Vagina (tissue), 2 donors: ENCODE results near the gene MYO15B. TPM values are rescaled to one million over a fixed set of nuclear protein-coding genes. Genes with fewer than 3 reads are reported as not detected.

Experiments used
- DNase-seq, 2 donors: peaks; one replicate each; pipeline ENCODE4 v3.0.0-alpha.2; 2017; ENCODE audit errors: extremely low spot score in 2 of 2
- H3K27ac ChIP-seq: fragments of 200-600 bp; sonication (generic); one replicate; pipeline ENCODE4 v1.5.1; 2019
- H3K27me3 ChIP-seq: fragments of 200-600 bp; sonication (generic); one replicate; pipeline ENCODE4 v1.5.1; 2019
- H3K36me3 ChIP-seq, 2 donors: fragments of 200-600 bp; sonication (generic); one replicate each; pipeline ENCODE4 v1.5.1; 2017 to 2019
- H3K4me1 ChIP-seq: fragments of 200-600 bp; sonication (generic); one replicate; pipeline ENCODE4 v1.5.1; 2019
- H3K4me3 ChIP-seq, 2 donors: fragments of 200-600 bp; sonication (generic); 1 replicate in 1 of 2; 2 replicates in 1 of 2; pipeline ENCODE4 v1.5.1; 2016 to 2019
- H3K9me3 ChIP-seq: fragments of 200-600 bp; sonication (generic); one replicate; pipeline ENCODE4 v1.5.1; 2019
- CTCF ChIP-seq, 3 experiments: fragments of 450-650 bp in 2 of 3; fragments of 200-600 bp in 1 of 3; sonication (generic) in 1 of 3; IDR thresholded peaks; one replicate each; pipeline ENCODE4 v1.5.1; 2017 to 2019; ENCODE audit warnings: antibody characterized with exemption in 3 of 3, mild to moderate bottlenecking in 2 of 3, moderate library complexity in 2 of 3
- POLR2A ChIP-seq, 2 donors: fragments of 450-650 bp; IDR thresholded peaks; one replicate each; pipeline ENCODE4 v1.6.1; 2017; ENCODE audit warnings: antibody characterized with exemption in 2 of 2, mild to moderate bottlenecking in 2 of 2, moderate library complexity in 2 of 2
- POLR2AphosphoS5 ChIP-seq, 2 donors: sonication (generic); formaldehyde crosslinking; IDR thresholded peaks; one replicate each; pipeline ENCODE4 v1.9.0; 2017; ENCODE audit warnings: antibody characterized with exemption in 2 of 2, mild to moderate bottlenecking in 2 of 2, low read depth in 1 of 2; ENCODE audit not compliant: insufficient read depth in 1 of 2
- intact Hi-C: fragments of 100-400 bp; cut with DNase I; formaldehyde crosslinking; loops from one replicate; pipeline ENCODE4 v1.15.1; 2023
- total RNA-seq: library from RNA; depleted of rRNA; stranded (reverse); fragments of >200 nt; gene quantifications from one replicate; pipeline ENCODE4 v1.2.3, GENCODE V29; 2016

The MYO15B gene
- total RNA-seq, 1 donor from 2014 or later, result 160 TPM

- Histone ChIP-seq H3K36me3 (peaks cover 0 to 5% of the 10 kb centered on the region in 2 donors), H3K4me1 (no peaks in the 10 kb centered on the region), H3K27ac (no peak overlapping the region), H3K9me3 (no peaks in the 10 kb centered on the region), H3K4me3 (no peak overlapping the region), H3K27me3 (no peaks in the 10 kb centered on the region)
- intact Hi-C loops, result no loop called here
- DNase-seq, result no peak
- TF ChIP-seq CTCF (IDR thresholded peaks at IDR 0.05), result no peak
- no peak for TF ChIP-seq POLR2AphosphoS5 (IDR thresholded peaks at IDR 0.05; ENCODE audit: insufficient read depth in 1 of 2, low read depth in 1 of 2)
- TF ChIP-seq POLR2A (IDR thresholded peaks at IDR 0.05), result no peak
These were observed 14.7 kb upstream of the MYO15B start for GRCh38 chr17:75572713-75573539.

DNA sequence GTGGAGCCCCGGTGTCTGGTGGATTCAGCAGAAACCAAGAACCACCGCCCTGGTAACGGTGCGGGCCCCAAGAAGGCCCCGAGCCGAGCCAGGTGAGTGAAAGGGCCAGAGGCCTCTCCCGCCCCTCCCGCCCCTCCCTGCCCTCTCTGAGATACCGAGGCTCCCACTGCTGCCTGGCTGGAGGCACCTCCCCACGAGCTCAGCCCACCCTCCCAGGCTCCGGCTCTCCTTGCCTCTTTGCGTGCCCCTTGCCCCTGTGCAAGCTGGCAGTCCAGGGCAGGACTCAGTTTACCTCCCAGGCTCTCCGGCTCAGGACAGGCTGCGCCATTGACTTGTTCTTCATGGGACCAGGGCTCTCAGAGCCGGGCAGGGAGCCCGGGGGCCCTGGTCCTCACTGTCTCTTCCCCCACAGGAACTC is 14.1 kb upstream of the MYO15B start:
- no peaks in the 10 kb centered on the region for H3K9me3 ChIP-seq
- no peaks in the 10 kb centered on the region for H3K4me1 ChIP-seq
- H3K27ac ChIP-seq, result no peak overlapping the region
- intact Hi-C loops, result no loop called here
- H3K4me3 ChIP-seq, result no peak overlapping the region
- no peaks in the 10 kb centered on the region for H3K27me3 ChIP-seq
- H3K36me3 ChIP-seq, result peaks cover 0 to 5% of the 10 kb centered on the region in 2 donors
- TF ChIP-seq POLR2AphosphoS5 (IDR thresholded peaks at IDR 0.05; ENCODE audit: insufficient read depth in 1 of 2, low read depth in 1 of 2) (no peak), CTCF (IDR thresholded peaks at IDR 0.05) (no peak), POLR2A (IDR thresholded peaks at IDR 0.05) (no peak)
- DNase-seq, result no peak

DNA sequence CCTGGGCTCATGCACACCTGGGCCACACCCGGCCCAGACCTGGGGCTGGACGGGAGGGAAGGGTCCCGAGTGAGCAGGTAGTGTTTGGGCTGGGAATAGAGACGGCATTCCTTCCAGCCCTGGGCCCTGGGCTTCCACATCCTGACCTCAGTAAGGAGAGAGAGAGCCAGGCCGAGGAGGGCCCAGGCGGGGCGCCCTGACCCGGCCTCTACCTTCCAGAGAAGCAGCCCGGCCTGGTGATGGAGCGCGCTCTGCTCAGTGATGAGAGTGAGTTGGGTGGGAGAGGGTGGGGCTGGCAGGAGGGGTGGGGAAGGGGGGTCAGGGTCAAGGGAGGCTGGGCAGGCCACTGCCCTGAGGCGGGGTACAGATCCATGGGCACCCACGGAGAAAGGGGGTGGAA is 13.6 kb upstream of the MYO15B start:
- intact Hi-C loops, result no loop called here
- no peak for DNase-seq
- Histone ChIP-seq H3K9me3 (no peaks in the 10 kb centered on the region), H3K4me3 (no peak overlapping the region), H3K27ac (no peak overlapping the region), H3K36me3 (peaks cover 0 to 3% of the 10 kb centered on the region in 2 donors), H3K4me1 (no peaks in the 10 kb centered on the region), H3K27me3 (no peaks in the 10 kb centered on the region)
- TF ChIP-seq POLR2A (IDR thresholded peaks at IDR 0.05) (no peak), CTCF (IDR thresholded peaks at IDR 0.05) (no peak), POLR2AphosphoS5 (IDR thresholded peaks at IDR 0.05; ENCODE audit: insufficient read depth in 1 of 2, low read depth in 1 of 2) (no peak)

- no peak for DNase-seq
- H3K27me3 ChIP-seq, result no peaks in the 10 kb centered on the region
- no peaks in the 10 kb centered on the region for H3K4me1 ChIP-seq
- no peak overlapping the region for H3K27ac ChIP-seq
- TF ChIP-seq POLR2AphosphoS5 (IDR thresholded peaks at IDR 0.05; ENCODE audit: insufficient read depth in 1 of 2, low read depth in 1 of 2), result no peak
- TF ChIP-seq POLR2A (IDR thresholded peaks at IDR 0.05), result no peak
- no peak for TF ChIP-seq CTCF (IDR thresholded peaks at IDR 0.05)
- H3K9me3 ChIP-seq, result no peaks in the 10 kb centered on the region
- intact Hi-C loops, result no loop called here
- no peak overlapping the region for H3K4me3 ChIP-seq
- H3K36me3 ChIP-seq, result no peaks in the 10 kb centered on the region
These were observed 13.1 kb upstream of the MYO15B start for GRCh38 chr17:75574404-75575036.

DNA sequence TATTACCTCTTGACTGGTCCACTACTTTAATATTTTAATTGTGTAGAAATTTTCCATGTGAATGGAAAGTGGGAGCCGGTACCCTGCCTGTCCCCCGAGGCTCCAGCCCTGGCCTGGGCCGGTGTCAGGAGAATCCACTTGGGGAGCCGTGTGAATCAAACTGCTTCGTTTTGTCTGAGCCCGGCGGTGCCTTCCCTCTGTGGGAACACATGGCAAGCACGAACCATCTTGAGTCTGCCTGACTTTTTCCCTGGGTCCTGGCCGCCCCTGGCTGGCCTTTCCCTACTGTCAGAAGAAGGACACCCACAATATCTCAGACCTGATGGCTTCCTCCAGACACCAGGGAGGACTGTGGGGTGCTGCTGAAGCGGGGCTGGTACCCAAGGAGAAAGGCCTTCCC is 12.4 kb upstream of the MYO15B start:
- H3K27me3 ChIP-seq, result no peaks in the 10 kb centered on the region
- H3K4me3 ChIP-seq, result no peak overlapping the region
- DNase-seq, result no peak
- intact Hi-C loops, result no loop called here
- TF ChIP-seq POLR2A (IDR thresholded peaks at IDR 0.05), result no peak
- no peak for TF ChIP-seq POLR2AphosphoS5 (IDR thresholded peaks at IDR 0.05; ENCODE audit: insufficient read depth in 1 of 2, low read depth in 1 of 2)
- TF ChIP-seq CTCF (IDR thresholded peaks at IDR 0.05), result no peak
- no peaks in the 10 kb centered on the region for H3K36me3 ChIP-seq
- no peaks in the 10 kb centered on the region for H3K9me3 ChIP-seq
- H3K27ac ChIP-seq, result no peak overlapping the region
- no peaks in the 10 kb centered on the region for H3K4me1 ChIP-seq
